HFF-Myc (cell line): ENCODE data around the gene ENSA.
"Not testable (repeated sequence)": the region's sequence is repeated elsewhere in the genome, so short reads cannot be mapped to it uniquely, and the experiment has no call there.

ENCODE experiments used
- DNase-seq: peaks from one replicate; pipeline ENCODE4 v3.0.0-alpha.2; 2011; ENCODE audit warnings: low read depth; ENCODE audit errors: extremely low read depth
- H3K4me3 ChIP-seq: replicated peaks from 2 replicates; pipeline ENCODE4 v1.5.1; 2011; ENCODE audit warnings: low read depth, mild to moderate bottlenecking, control low read depth, low read length
- CTCF ChIP-seq: IDR thresholded peaks from 2 replicates; pipeline ENCODE4 v1.5.1; 2012; ENCODE audit warnings: mild to moderate bottlenecking, low read depth, low read length, control low read depth; ENCODE audit errors: missing control alignments

ENSA gene

GRCh38 chr1:150626150-150626549 is 3.3 kb downstream of the ENSA start:
- TF ChIP-seq CTCF, result no peak
- DNase-seq, result no peak
- H3K4me3 ChIP-seq, result no peak overlapping the region

GRCh38 chr1:150624546-150624945 is 4.9 kb downstream of the ENSA start:
- not testable (repeated sequence) for H3K4me3 ChIP-seq, DNase-seq

DNA sequence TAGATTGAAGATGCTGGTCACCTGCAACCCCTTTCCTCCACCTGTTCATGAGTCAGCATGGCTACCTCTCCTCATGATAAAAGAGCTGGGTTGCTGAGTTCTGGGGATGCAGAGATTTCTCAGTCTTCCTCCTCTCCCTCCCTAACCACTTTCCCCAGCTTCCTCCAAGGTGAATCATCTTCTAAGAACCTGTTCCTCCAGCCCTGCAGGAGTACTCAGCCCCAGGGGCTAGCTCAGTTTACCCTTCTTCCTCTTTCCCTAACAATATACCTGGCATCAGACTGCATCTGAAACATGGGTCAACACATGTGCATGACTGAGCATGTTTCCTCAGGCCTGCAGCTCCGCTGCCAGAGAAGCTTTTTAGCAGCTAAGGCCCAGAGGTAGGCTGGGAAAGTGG is 5.3 kb downstream of the ENSA start:
- not testable (repeated sequence) for DNase-seq, H3K4me3 ChIP-seq

- no peak for TF ChIP-seq CTCF
- H3K4me3 ChIP-seq, result no peak overlapping the region
- DNase-seq, result no peak
Observed at GRCh38 chr1:150622303-150622975, 7.0 kb downstream of the ENSA start.

GRCh38 chr1:150621497-150622302 is 7.7 kb downstream of the ENSA start:
- no peak overlapping the region for H3K4me3 ChIP-seq
- TF ChIP-seq CTCF, result peak; percentile 65
- no peak for DNase-seq

GRCh38 chr1:150620919-150621318 is 8.5 kb downstream of the ENSA start:
- no peak for DNase-seq
- no peak for TF ChIP-seq CTCF

GRCh38 chr1:150619576-150620509 is 9.6 kb downstream of the ENSA start:
- TF ChIP-seq CTCF, result peak; percentile 33
- no peak overlapping the region for H3K4me3 ChIP-seq
- DNase-seq, result peak; percentile 65

More at GRCh38 chr1:150620919-150621318, 8.5 kb downstream of the ENSA start:
- no peak overlapping the region for H3K4me3 ChIP-seq
